Activated CD4-positive, alpha-beta T cell treated with anti-CD3 and anti-CD28 coated beads for 36 hours (primary cell): ENCODE results near the gene GJE1. TPM values are rescaled to one million over a fixed set of nuclear protein-coding genes. Genes with fewer than 3 reads are reported as not detected.
"Not testable (repeated sequence)": the region's sequence is repeated elsewhere in the genome, so short reads cannot be mapped to it uniquely, and the experiment has no call there.

Source experiments
- ATAC-seq: fragments of 200-7000 bp; cut with Tn5 transposase; one replicate; pipeline ENCODE4 v1.10.0; 2021; ENCODE audit warnings: mild to moderate bottlenecking, moderate library complexity
- CTCF ChIA-PET: fragments of 350-600 bp; sonication (Branson Sonifier 250); formaldehyde crosslinking; loops from one replicate; lab custom pipeline; 2021; ENCODE audit warnings: antibody characterized with exemption; lab: Charles Lee
- POLR2A ChIA-PET: fragments of 350-600 bp; sonication (Branson Sonifier 250); formaldehyde crosslinking; loops from one replicate; lab custom pipeline; 2021; ENCODE audit warnings: antibody characterized with exemption, inconsistent platforms; lab: Charles Lee
- DNase-seq: peaks from one replicate; pipeline ENCODE4 v3.0.0-alpha.2; 2020
- H3K27ac Mint-ChIP-seq: one replicate; pipeline ENCODE4 v1.8.0; 2021; ENCODE audit warnings: mixed read lengths
- H3K27me3 Mint-ChIP-seq: one replicate; pipeline ENCODE4 v1.8.0; 2021; ENCODE audit warnings: mixed read lengths
- H3K36me3 Mint-ChIP-seq: one replicate; pipeline ENCODE4 v1.8.0; 2021; ENCODE audit warnings: low read depth, mixed read lengths
- H3K4me1 Mint-ChIP-seq: one replicate; pipeline ENCODE4 v1.8.0; 2021; ENCODE audit warnings: mixed read lengths
- H3K4me3 Mint-ChIP-seq: one replicate; pipeline ENCODE4 v1.8.0; 2021; ENCODE audit warnings: mild to moderate bottlenecking, moderate library complexity, mixed read lengths
- H3K9me3 Mint-ChIP-seq: one replicate; pipeline ENCODE4 v1.8.0; 2021; ENCODE audit warnings: low read depth, mixed read lengths
- intact Hi-C, 2 experiments: fragments of 100-400 bp; cut with DNase I in 1 of 2; cut with micrococcal nuclease in 1 of 2; formaldehyde crosslinking; loops; one replicate each; pipeline versions ENCODE4 v1.14.2 to v1.15.1; 2022 to 2024; cut with DNase I, micrococcal nuclease
- total RNA-seq, 2 experiments: library from RNA; stranded (reverse); gene quantifications; one replicate each; pipeline ENCODE4 v1.2.3, GENCODE V29; 2021

The GJE1 gene, protein sequence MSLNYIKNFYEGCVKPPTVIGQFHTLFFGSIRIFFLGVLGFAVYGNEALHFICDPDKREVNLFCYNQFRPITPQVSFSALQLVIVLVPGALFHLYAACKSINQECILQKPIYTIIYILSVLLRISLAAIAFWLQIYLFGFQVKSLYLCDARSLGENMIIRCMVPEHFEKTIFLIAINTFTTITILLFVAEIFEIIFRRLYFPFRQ
- total RNA-seq = not detected

DNA sequence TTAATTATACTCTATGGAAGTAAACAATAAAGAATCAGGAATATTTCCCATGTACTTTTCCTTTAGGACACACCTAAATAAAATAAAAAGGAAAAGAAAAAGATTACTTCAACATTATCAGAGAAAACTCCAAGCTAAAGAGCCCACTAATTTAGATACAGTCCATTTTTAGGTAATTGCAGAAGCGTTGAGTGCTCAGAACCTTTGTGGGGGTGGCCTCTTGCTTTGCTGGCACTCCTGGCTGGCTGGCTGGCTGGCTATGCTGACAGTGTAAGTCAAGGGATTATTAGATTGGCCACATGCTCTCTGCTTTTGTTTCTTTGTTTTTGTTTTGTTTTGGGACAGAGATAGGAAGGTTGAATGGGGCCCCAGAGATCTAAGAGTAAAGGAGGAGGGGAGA, at the start of gene GJE1:
TSS of gene GJE1 (plus strand) at position 301 of the 400 bp plus-strand sequence. CDS start 234 bp downstream, outside the sequence.
- Mint-ChIP-seq H3K9me3 (no peaks in the 10 kb centered on the region), H3K27ac (no peak within 1 kb of the TSS), H3K4me3 (no peak within 1 kb of the TSS), H3K4me1 (no peaks in the 10 kb centered on the region), H3K36me3 (no peaks in the 10 kb centered on the region), H3K27me3 (peaks cover 20% of the 10 kb centered on the region)
- intact Hi-C loops = no loop called here
- ATAC-seq (no peak), DNase-seq (no peak)
- ChIA-PET CTCF (no interaction called here), POLR2A (no interaction called here)

DNA sequence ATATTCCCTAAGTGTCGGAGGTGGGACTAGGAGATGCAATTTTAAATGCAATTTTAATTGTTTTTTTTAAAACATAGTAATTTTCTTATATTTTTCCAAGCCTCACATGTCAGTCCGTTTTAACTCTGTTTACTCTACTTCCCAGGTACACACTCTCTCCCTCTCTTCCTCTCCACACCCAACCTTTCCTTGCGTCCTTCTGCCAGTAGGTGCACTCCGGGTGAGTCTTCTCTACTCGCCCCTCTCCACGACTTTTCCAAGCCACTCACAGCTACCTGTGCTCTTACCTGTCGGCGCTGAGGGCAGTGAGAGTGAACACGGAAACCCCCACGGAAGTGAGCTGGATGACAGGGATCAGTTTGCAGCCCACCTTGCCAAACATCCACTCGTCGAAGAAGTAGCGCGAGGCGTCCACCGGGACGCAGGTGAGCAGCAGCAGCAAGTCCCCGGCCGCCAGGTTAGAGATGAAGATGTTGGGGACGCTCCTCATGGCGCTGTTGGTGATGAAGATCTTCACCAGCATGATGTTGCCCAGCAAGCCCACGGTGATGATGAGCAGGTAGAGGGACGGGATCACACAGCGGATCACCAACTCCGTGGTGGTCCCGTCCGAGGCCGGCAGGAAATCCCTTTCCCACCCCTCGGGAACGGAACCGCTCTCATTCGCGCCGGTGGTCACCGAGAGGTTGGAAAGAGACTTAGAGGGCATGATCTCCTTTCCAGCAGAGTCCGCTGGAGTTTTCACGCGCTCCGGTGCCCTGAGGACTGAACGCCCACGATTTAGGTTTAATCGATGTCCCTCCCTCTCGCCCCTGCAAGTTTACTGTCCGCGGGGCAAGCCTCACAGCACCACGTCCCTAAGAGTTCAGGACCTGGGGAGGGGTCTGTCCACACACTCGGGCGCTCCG, 44.5 kb upstream of the GJE1 start:
- Mint-ChIP-seq H3K27ac (no peak overlapping the region), H3K9me3 (no peaks in the 10 kb centered on the region), H3K4me3 (no peak overlapping the region), H3K4me1 (peaks cover 5% of the 10 kb centered on the region), H3K36me3 (no peaks in the 10 kb centered on the region), H3K27me3 (peaks cover 28% of the 10 kb centered on the region)
- intact Hi-C loops = no loop called here
- ChIA-PET CTCF (interaction anchor here (0.9 kb wide), 1 partner anchor 19 kb away, joined by 3 read pairs; no protein-coding TSS in a partner anchor), POLR2A (no interaction called here)
- ATAC-seq = no peak
- DNase-seq = no peak

DNA sequence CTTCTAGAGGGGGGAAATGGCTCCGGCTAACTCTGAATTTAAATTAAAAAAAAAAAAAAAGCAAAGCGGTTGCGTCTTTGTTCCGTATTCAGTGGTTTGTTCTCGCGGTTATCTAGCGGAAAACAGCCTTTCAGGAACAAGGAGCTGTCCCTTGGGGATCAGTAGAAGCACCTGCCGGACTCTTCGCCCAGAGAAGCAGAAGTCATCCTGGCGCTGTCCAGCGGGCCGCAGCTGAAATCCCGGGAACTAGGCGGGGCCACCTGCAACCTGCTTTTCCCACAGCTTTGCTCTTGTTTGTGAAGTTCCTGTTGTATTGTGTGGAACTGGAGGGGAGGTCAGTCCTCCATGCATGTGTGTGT, 43.9 kb upstream of the GJE1 start:
- intact Hi-C loops = no loop called here
- peak; percentile 14 for DNase-seq
- no peak for ATAC-seq
- H3K27me3 Mint-ChIP-seq = peaks cover 24% of the 10 kb centered on the region
- CTCF ChIA-PET = no interaction called here
- no peaks in the 10 kb centered on the region for H3K36me3 Mint-ChIP-seq
- no peak overlapping the region for H3K27ac Mint-ChIP-seq
- H3K4me1 Mint-ChIP-seq = peaks cover 5% of the 10 kb centered on the region
- POLR2A ChIA-PET = no interaction called here
- H3K4me3 Mint-ChIP-seq = no peak overlapping the region
- H3K9me3 Mint-ChIP-seq = no peaks in the 10 kb centered on the region

GRCh38 chr6:142104820-142105219, 27.9 kb upstream of the GJE1 start:
- CTCF ChIA-PET, H3K9me3 Mint-ChIP-seq, H3K27me3 Mint-ChIP-seq, H3K4me3 Mint-ChIP-seq, H3K4me1 Mint-ChIP-seq, DNase-seq, H3K36me3 Mint-ChIP-seq, ATAC-seq, POLR2A ChIA-PET, intact Hi-C loops, H3K27ac Mint-ChIP-seq: not testable (repeated sequence)

DNA sequence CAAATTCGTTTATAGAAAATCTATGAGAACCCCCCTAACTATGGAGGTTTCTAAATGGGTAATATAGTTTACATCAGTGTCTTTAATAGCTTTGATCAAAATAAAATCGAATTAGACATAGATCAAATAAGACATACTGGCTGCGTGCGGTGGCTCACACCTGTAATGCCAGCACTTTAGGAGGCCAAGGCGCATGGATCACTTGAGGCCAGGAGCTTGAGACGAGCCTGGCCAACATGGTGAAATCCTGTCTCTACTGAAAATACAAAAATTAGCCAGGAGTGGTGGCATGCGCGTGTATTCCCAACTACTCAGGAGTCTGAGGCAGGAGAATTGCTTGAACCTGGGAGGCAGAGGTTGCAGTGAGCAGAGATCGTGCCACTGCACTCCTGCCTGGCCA, 21.9 kb upstream of the GJE1 start:
- H3K36me3 Mint-ChIP-seq, H3K27ac Mint-ChIP-seq, intact Hi-C loops, H3K27me3 Mint-ChIP-seq, POLR2A ChIA-PET, ATAC-seq, H3K4me3 Mint-ChIP-seq, H3K9me3 Mint-ChIP-seq, H3K4me1 Mint-ChIP-seq, DNase-seq: not testable (repeated sequence)
- CTCF ChIA-PET = interaction anchor here (0.6 to 3.8 kb wide), 7 partner anchors 8 to 651 kb away, joined by 3 to 57 read pairs (median 5); no protein-coding TSS in a partner anchor

DNA sequence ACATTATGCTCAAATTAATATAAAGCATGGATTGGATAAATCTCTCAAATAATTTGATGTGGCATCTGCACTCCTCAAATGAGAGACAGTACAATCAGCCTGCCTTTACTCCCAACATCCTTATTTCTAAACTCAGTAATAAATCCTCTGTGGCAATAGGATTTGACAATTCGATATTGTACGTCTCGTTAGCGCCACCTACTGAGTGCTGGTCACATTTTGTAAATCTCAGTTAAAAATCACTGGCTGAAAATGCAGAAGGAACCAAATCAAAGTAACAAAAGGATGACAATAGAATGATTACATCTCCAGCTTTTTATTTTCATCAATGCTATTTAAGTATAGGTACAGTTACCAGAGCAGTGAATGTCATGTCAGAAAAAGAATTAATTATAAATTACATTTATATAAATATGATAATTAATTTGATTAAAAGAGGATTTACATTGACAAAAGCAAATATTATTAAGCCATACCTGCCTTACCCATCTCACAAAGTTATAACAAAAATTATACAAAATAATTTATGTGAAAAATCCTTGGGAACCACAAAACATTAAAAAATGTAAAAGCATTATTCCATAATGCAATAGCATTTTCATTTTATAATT, 20.2 kb upstream of the GJE1 start:
- no peak for ATAC-seq
- DNase-seq = peak; percentile 86
- H3K36me3 Mint-ChIP-seq = no peaks in the 10 kb centered on the region
- no peaks in the 10 kb centered on the region for H3K4me1 Mint-ChIP-seq
- no peaks in the 10 kb centered on the region for H3K9me3 Mint-ChIP-seq
- peaks cover 2% of the 10 kb centered on the region for H3K27me3 Mint-ChIP-seq
- ChIA-PET POLR2A (no interaction called here), CTCF (interaction anchor here (0.6 to 3.8 kb wide), 16 partner anchors 9 to 435 kb away, joined by 3 to 57 read pairs (median 4); partner anchors contain the start of gene NMBR)
- H3K4me3 Mint-ChIP-seq = no peak overlapping the region
- no peak overlapping the region for H3K27ac Mint-ChIP-seq
- intact Hi-C loops = loop anchor here (1.0 to 2.0 kb wide), 3 partner anchors 123 to 436 kb away; no protein-coding TSS in a partner anchor

DNA sequence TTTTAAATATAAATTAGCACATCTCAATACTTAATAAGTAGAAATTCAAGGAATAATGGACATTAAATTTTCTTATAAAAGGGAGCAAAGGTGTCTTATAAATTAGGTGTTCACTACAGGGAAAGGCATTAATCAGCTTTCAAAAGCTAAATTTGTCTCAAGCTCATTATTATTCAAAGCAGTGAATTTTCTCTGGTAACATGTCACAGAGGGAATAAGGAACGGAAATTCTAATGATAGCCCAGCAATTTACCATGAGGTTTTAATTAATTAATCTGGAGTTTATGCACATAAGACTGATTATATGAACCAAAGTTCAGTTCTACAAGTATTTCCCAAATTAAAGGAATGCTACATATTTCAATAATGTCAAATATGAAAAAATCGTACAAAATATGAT, 15.4 kb upstream of the GJE1 start:
- ChIA-PET POLR2A (no interaction called here), CTCF (no interaction called here)
- ATAC-seq = no peak
- no peak overlapping the region for H3K4me3 Mint-ChIP-seq
- H3K9me3 Mint-ChIP-seq = no peaks in the 10 kb centered on the region
- H3K27me3 Mint-ChIP-seq = peaks cover 9% of the 10 kb centered on the region
- no peaks in the 10 kb centered on the region for H3K36me3 Mint-ChIP-seq
- no peaks in the 10 kb centered on the region for H3K4me1 Mint-ChIP-seq
- no peak overlapping the region for H3K27ac Mint-ChIP-seq
- no peak for DNase-seq
- intact Hi-C loops = no loop called here

- ChIA-PET POLR2A (no interaction called here), CTCF (interaction anchor here (0.9 kb wide), 1 partner anchor 128 kb away, joined by 3 read pairs; no protein-coding TSS in a partner anchor)
- no peak overlapping the region for H3K27ac Mint-ChIP-seq
- intact Hi-C loops = no loop called here
- DNase-seq (no peak), ATAC-seq (no peak)
- peaks cover 9% of the 10 kb centered on the region for H3K27me3 Mint-ChIP-seq
- no peak overlapping the region for H3K4me3 Mint-ChIP-seq
- no peaks in the 10 kb centered on the region for H3K4me1 Mint-ChIP-seq
- H3K36me3 Mint-ChIP-seq = no peaks in the 10 kb centered on the region
- H3K9me3 Mint-ChIP-seq = no peaks in the 10 kb centered on the region
Observed at GRCh38 chr6:142118328-142118727, 14.4 kb upstream of the GJE1 start.

DNA sequence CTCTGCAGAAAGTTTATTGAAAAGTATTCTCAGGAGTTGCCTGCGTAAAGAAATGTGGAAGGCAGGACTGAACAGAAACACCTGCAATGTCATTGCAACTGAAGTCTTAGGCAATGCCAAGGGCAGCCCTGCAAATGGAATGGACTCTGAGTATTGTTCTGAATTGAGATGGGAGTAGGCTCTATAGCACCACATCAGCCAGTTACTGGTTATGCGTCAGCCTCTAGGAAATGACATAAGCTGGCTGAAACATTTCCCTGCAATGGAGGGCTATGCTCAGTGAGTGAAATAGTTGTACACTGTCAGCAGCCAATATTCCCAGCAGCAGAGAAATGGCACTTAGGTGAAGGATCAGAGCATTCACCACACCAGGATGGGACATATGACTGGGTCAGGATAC, 13.8 kb upstream of the GJE1 start:
- no peak overlapping the region for H3K27ac Mint-ChIP-seq
- intact Hi-C loops = no loop called here
- H3K9me3 Mint-ChIP-seq = no peaks in the 10 kb centered on the region
- ChIA-PET POLR2A (no interaction called here), CTCF (interaction anchor here (0.6 to 0.9 kb wide), 2 partner anchors 114 to 129 kb away, joined by 3 read pairs; no protein-coding TSS in a partner anchor)
- H3K4me1 Mint-ChIP-seq = no peaks in the 10 kb centered on the region
- no peak overlapping the region for H3K4me3 Mint-ChIP-seq
- DNase-seq (no peak), ATAC-seq (no peak)
- H3K36me3 Mint-ChIP-seq = no peaks in the 10 kb centered on the region
- peaks cover 9% of the 10 kb centered on the region for H3K27me3 Mint-ChIP-seq

DNA sequence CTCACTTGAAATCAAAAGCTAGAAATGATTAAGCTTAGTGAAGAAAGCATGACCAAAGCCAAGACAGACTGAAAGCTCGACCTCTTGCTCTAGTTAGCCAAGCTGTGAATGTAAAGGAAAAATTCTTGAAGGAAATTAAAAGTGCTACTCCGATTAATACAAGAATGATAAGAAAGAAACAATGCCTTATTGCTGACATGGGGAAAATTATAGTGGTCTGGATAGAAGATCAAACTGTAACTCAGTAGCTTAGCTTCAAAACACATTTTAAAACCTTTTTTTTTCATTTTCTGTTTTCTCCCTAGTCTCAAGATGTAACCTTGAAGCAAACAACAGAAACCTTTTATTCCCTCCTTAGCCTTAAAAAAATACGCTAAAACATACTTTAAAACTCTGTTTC, 11.4 kb upstream of the GJE1 start:
- Mint-ChIP-seq H3K4me3 (no peak overlapping the region), H3K9me3 (no peaks in the 10 kb centered on the region), H3K4me1 (no peaks in the 10 kb centered on the region), H3K27ac (no peak overlapping the region), H3K27me3 (peaks cover 9% of the 10 kb centered on the region), H3K36me3 (no peaks in the 10 kb centered on the region)
- no peak for DNase-seq
- intact Hi-C loops = no loop called here
- ATAC-seq = no peak
- CTCF ChIA-PET = interaction anchor here (1.1 to 2.7 kb wide), 3 partner anchors 9 to 87 kb away, joined by 3 to 15 read pairs (median 3); no protein-coding TSS in a partner anchor
- POLR2A ChIA-PET = no interaction called here

DNA sequence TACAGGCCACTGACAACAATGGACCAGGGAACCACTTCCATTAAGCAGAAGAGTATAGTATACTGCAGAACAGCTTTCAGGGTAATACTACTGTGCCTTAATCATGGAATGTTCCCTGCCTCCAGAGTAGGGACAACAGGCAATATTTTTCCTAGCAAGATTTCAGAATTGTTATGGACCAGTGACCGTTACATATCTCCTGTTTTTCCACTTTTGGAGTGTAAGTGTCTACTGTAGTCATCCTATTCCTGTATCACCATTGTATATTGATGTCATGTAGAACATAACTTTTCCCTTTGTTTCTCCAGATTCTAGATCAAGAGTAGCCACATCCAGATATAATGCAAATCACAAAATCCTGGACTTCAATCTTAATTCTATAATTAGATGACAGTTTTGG, 1.9 kb upstream of the GJE1 start:
- ATAC-seq (no peak), DNase-seq (no peak)
- H3K36me3 Mint-ChIP-seq = no peaks in the 10 kb centered on the region
- intact Hi-C loops = no loop called here
- no peaks in the 10 kb centered on the region for H3K4me1 Mint-ChIP-seq
- POLR2A ChIA-PET = no interaction called here
- no peak overlapping the region for H3K27ac Mint-ChIP-seq
- H3K4me3 Mint-ChIP-seq = no peak overlapping the region
- H3K27me3 Mint-ChIP-seq = peaks cover 23% of the 10 kb centered on the region
- no peaks in the 10 kb centered on the region for H3K9me3 Mint-ChIP-seq
- CTCF ChIA-PET = interaction anchor here (1.1 kb wide), 1 partner anchor 9 kb away, joined by 5 read pairs; no protein-coding TSS in a partner anchor
